ENCODE measurements around the gene UCK2. TPM values are rescaled to one million over a fixed set of nuclear protein-coding genes. Genes with fewer than 3 reads are reported as not detected.

The UCK2 gene
- total RNA-seq, 1 experiment from 2014 or later = 88.4 TPM

GRCh38 chr1:165824269-165824643 is 3.2 kb upstream of the UCK2 start:
- TF ChIP-seq, protein P1, sequence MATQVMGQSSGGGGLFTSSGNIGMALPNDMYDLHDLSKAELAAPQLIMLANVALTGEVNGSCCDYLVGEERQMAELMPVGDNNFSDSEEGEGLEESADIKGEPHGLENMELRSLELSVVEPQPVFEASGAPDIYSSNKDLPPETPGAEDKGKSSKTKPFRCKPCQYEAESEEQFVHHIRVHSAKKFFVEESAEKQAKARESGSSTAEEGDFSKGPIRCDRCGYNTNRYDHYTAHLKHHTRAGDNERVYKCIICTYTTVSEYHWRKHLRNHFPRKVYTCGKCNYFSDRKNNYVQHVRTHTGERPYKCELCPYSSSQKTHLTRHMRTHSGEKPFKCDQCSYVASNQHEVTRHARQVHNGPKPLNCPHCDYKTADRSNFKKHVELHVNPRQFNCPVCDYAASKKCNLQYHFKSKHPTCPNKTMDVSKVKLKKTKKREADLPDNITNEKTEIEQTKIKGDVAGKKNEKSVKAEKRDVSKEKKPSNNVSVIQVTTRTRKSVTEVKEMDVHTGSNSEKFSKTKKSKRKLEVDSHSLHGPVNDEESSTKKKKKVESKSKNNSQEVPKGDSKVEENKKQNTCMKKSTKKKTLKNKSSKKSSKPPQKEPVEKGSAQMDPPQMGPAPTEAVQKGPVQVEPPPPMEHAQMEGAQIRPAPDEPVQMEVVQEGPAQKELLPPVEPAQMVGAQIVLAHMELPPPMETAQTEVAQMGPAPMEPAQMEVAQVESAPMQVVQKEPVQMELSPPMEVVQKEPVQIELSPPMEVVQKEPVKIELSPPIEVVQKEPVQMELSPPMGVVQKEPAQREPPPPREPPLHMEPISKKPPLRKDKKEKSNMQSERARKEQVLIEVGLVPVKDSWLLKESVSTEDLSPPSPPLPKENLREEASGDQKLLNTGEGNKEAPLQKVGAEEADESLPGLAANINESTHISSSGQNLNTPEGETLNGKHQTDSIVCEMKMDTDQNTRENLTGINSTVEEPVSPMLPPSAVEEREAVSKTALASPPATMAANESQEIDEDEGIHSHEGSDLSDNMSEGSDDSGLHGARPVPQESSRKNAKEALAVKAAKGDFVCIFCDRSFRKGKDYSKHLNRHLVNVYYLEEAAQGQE (IDR thresholded peaks at IDR 0.05; ENCODE audit: low read depth) = no peak
- TF ChIP-seq, protein P2, sequence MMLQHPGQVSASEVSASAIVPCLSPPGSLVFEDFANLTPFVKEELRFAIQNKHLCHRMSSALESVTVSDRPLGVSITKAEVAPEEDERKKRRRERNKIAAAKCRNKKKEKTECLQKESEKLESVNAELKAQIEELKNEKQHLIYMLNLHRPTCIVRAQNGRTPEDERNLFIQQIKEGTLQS (IDR thresholded peaks at IDR 0.05) = no peak
- TF ChIP-seq CEBPB (IDR thresholded peaks at IDR 0.05; ENCODE audit: low read depth) (no peak), SIN3A (IDR thresholded peaks at IDR 0.05; ENCODE audit: low read depth) (no peak), POLR2AphosphoS5 (IDR thresholded peaks at IDR 0.05; ENCODE audit: low read depth, low read length) (no peak), EZH2 (IDR thresholded peaks at IDR 0.05) (no peak), CBX3 (IDR thresholded peaks at IDR 0.05; ENCODE audit: low read depth) (no peak), TCF7L2 (IDR thresholded peaks at IDR 0.05; ENCODE audit: borderline replicate concordance, extremely low read depth, insufficient read depth, insufficient read length) (no peak), YY1 (IDR thresholded peaks at IDR 0.05; ENCODE audit: extremely low read depth, insufficient replicate concordance, low read depth, low read length) (no peak), ZNF274 (IDR thresholded peaks at IDR 0.05; ENCODE audit: low read depth, low read length) (no peak), EGR1 (IDR thresholded peaks at IDR 0.05; ENCODE audit: low read depth) (no peak), JUND (IDR thresholded peaks at IDR 0.05) (no peak), RAD21 (IDR thresholded peaks at IDR 0.05; ENCODE audit: low read depth) (no peak), EZH2phosphoT487 (IDR thresholded peaks at IDR 0.05; ENCODE audit: borderline replicate concordance) (no peak), POLR2A (IDR thresholded peaks at IDR 0.05; ENCODE audit: borderline replicate concordance, extremely low read depth, insufficient read depth, insufficient read length) (no peak), SP1 (IDR thresholded peaks at IDR 0.05; ENCODE audit: low read depth) (no peak), FOSL1 (IDR thresholded peaks at IDR 0.05; ENCODE audit: low read depth) (no peak)
- TF ChIP-seq, protein P3, sequence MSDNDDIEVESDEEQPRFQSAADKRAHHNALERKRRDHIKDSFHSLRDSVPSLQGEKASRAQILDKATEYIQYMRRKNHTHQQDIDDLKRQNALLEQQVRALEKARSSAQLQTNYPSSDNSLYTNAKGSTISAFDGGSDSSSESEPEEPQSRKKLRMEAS (IDR thresholded peaks at IDR 0.05) = no peak
- TF ChIP-seq, protein P4, sequence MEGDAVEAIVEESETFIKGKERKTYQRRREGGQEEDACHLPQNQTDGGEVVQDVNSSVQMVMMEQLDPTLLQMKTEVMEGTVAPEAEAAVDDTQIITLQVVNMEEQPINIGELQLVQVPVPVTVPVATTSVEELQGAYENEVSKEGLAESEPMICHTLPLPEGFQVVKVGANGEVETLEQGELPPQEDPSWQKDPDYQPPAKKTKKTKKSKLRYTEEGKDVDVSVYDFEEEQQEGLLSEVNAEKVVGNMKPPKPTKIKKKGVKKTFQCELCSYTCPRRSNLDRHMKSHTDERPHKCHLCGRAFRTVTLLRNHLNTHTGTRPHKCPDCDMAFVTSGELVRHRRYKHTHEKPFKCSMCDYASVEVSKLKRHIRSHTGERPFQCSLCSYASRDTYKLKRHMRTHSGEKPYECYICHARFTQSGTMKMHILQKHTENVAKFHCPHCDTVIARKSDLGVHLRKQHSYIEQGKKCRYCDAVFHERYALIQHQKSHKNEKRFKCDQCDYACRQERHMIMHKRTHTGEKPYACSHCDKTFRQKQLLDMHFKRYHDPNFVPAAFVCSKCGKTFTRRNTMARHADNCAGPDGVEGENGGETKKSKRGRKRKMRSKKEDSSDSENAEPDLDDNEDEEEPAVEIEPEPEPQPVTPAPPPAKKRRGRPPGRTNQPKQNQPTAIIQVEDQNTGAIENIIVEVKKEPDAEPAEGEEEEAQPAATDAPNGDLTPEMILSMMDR (IDR thresholded peaks at IDR 0.05 in 2 of 3, conservative IDR thresholded peaks at IDR 0.05 in 1 of 3; ENCODE audit: borderline replicate concordance in 1 of 3, insufficient read depth in 1 of 3, low read depth in 2 of 3, low read length in 2 of 3) = no peak
- TF ChIP-seq, protein P5, sequence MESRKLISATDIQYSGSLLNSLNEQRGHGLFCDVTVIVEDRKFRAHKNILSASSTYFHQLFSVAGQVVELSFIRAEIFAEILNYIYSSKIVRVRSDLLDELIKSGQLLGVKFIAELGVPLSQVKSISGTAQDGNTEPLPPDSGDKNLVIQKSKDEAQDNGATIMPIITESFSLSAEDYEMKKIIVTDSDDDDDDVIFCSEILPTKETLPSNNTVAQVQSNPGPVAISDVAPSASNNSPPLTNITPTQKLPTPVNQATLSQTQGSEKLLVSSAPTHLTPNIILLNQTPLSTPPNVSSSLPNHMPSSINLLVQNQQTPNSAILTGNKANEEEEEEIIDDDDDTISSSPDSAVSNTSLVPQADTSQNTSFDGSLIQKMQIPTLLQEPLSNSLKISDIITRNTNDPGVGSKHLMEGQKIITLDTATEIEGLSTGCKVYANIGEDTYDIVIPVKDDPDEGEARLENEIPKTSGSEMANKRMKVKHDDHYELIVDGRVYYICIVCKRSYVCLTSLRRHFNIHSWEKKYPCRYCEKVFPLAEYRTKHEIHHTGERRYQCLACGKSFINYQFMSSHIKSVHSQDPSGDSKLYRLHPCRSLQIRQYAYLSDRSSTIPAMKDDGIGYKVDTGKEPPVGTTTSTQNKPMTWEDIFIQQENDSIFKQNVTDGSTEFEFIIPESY (IDR thresholded peaks at IDR 0.05; ENCODE audit: extremely low read depth, insufficient replicate concordance, low read length) = no peak
- Histone ChIP-seq H3K9me2 (ENCODE audit: insufficient read depth) (no peaks in the 10 kb centered on the region), H3K4me3 (replicated peaks in 1 of 2; ENCODE audit: low read depth in 1 of 2, low read length in 2 of 2) (no peak overlapping the region), H3K4me1 (ENCODE audit: control insufficient read depth in 1 of 2, insufficient read depth in 2 of 2, low read length in 2 of 2) (peaks cover 6 to 11% of the 10 kb centered on the region in 2 experiments; a peak in 3 of 4 replicates), H3K9ac (ENCODE audit: low read length) (no peak overlapping the region), H4K20me1 (ENCODE audit: insufficient read depth) (no peaks in the 10 kb centered on the region), H2AFZ (ENCODE audit: low read depth, low read length, poor library complexity, severe bottlenecking) (no peak overlapping the region), H3K27ac (ENCODE audit: low read depth, low read length) (no peak overlapping the region), H3K4me2 (ENCODE audit: low read length) (no peak overlapping the region), H3K9me3 (ENCODE audit: control insufficient read depth in 1 of 2, insufficient read depth in 1 of 2, low read depth in 1 of 2, low read length in 2 of 2) (no peaks in the 10 kb centered on the region), H3K36me3 (ENCODE audit: control insufficient read depth in 1 of 2, insufficient read depth in 2 of 2, low read length in 2 of 2) (no peaks in the 10 kb centered on the region), H3K79me2 (ENCODE audit: insufficient read depth, low read length) (peaks cover 20% of the 10 kb centered on the region), H3K27me3 (ENCODE audit: insufficient read depth, low read length) (no peaks in the 10 kb centered on the region)
- ATAC-seq (no peak), DNase-seq (ENCODE audit: low read depth, low spot score) (no peak)
- intact Hi-C loops (cut with micrococcal nuclease) = no loop called here
- CTCF ChIA-PET = no interaction called here
- RAD21 ChIA-PET (ENCODE audit: low non-redundant PET in 1 of 2, low total read pairs in 2 of 2, uncharacterized antibody in 2 of 2, unreplicated experiment in 2 of 2) = no interaction called here
- BruUV-seq (replicated peaks) = no TSS peak
- POLR2A ChIA-PET = interaction anchor here (0.5 kb wide), 1 partner anchor 39 kb away, joined by 5 read pairs; no protein-coding TSS in a partner anchor

Data from HCT116 (cell line).